A549 (cell line): ENCODE data around the gene KRIT1. TPM values are rescaled to one million over a fixed set of nuclear protein-coding genes. Genes with fewer than 3 reads are reported as not detected.
"Not testable (repeated sequence)": the region's sequence is repeated elsewhere in the genome, so short reads cannot be mapped to it uniquely, and the experiment has no call there.

Source experiments
- ATAC-seq, 2 experiments: fragments of 200-7000 bp in 1 of 2; fragments of >200 bp in 1 of 2; cut with Nextera tagmentation in 1 of 2; cut with Tn5 transposase in 1 of 2; 3 replicates each; pipeline versions ENCODE4 v1.8.0 to v1.9.1; 2018 to 2020; ENCODE audit warnings: mild to moderate bottlenecking in 1 of 2, moderate library complexity in 1 of 2
- CTCF ChIA-PET: fragments of 300-600 bp; sonication (Branson Sonifier 250); formaldehyde crosslinking; extraction: SDS; loops from one replicate; lab custom pipeline; 2021; ENCODE audit warnings: antibody characterized with exemption, inconsistent platforms; lab: Yijun Ruan, JAX
- POLR2A ChIA-PET: fragments of 350-600 bp; formaldehyde crosslinking; extraction: SDS; loops from one replicate; lab custom pipeline; 2021; ENCODE audit warnings: antibody characterized with exemption, inconsistent platforms; lab: Yijun Ruan, JAX
- DNase-seq, 2 experiments: peaks; one replicate each; pipeline versions ENCODE4 v3.0.0 to v3.0.0-alpha.2; 2011 to 2016; ENCODE audit warnings: low read depth in 1 of 2, low spot score in 1 of 2
- FAIRE-seq: peaks from 2 replicates; lab custom pipeline; 2011; peaks lifted over from hg19 to GRCh38; lab: Jason Lieb, UNC
- H3K27ac ChIP-seq, 2 experiments: fragments of >200 bp; sonication (Bioruptor Twin); formaldehyde crosslinking; 3 replicates each; pipeline ENCODE4 v1.5.1; 2016 to 2017
- H3K4me1 ChIP-seq: fragments of >200 bp; sonication (Bioruptor Twin); formaldehyde crosslinking; 3 replicates; pipeline ENCODE4 v1.6.1; 2016
- H3K4me2 ChIP-seq: fragments of >200 bp; sonication (Bioruptor Twin); formaldehyde crosslinking; 3 replicates; pipeline ENCODE4 v1.6.1; 2016
- H3K4me3 ChIP-seq: fragments of >200 bp; sonication (Bioruptor Twin); formaldehyde crosslinking; 3 replicates; pipeline ENCODE4 v1.5.1; 2016
- H3K9me3 ChIP-seq: fragments of >200 bp; sonication (Bioruptor Twin); formaldehyde crosslinking; 3 replicates; pipeline ENCODE4 v1.6.1; 2016
- BCL3 ChIP-seq: fragments of >200 bp; sonication (Bioruptor Twin); formaldehyde crosslinking; IDR thresholded peaks from 3 replicates; pipeline ENCODE4 v1.6.1; 2016
- CBX8 ChIP-seq: fragments of 200-600 bp; sonication (generic); IDR thresholded peaks from 2 replicates; pipeline ENCODE4 v1.6.1; 2016
- CEBPB ChIP-seq, 2 experiments: fragments of >200 bp in 1 of 2; sonication (Bioruptor Twin) in 1 of 2; formaldehyde crosslinking in 1 of 2; IDR thresholded peaks; 2 replicates each; pipeline ENCODE4 v1.6.1; 2012 to 2016
- CHD2 ChIP-seq: fragments of 150-350 bp; IDR thresholded peaks from 2 replicates; pipeline ENCODE4 v1.6.1; 2014; ENCODE audit warnings: low read length; ENCODE audit not compliant: partially characterized antibody
- FOSB ChIP-seq: fragments of 250-450 bp; sonication (Bioruptor Pico); IDR thresholded peaks from 2 replicates; pipeline ENCODE4 v1.5.0; 2020; ENCODE audit warnings: mild to moderate bottlenecking, moderate library complexity
- FOSL2 ChIP-seq, 2 experiments: fragments of 450-650 bp in 1 of 2; fragments of >200 bp in 1 of 2; sonication (Bioruptor Twin) in 1 of 2; formaldehyde crosslinking; IDR thresholded peaks; 2 replicates each; pipeline versions ENCODE4 v1.5.0 to v1.6.1; 2016 to 2020; ENCODE audit warnings: mild to moderate bottlenecking in 1 of 2, moderate library complexity in 1 of 2
- HES2 ChIP-seq: fragments of >200 bp; sonication (Bioruptor Twin); formaldehyde crosslinking; IDR thresholded peaks from 2 replicates; pipeline ENCODE4 v1.6.1; 2016
- HMGXB4 ChIP-seq: fragments of 250-450 bp; sonication (Bioruptor Pico); IDR thresholded peaks from 2 replicates; pipeline ENCODE4 v1.5.0; 2021; ENCODE audit warnings: mild to moderate bottlenecking, moderate library complexity, borderline replicate concordance
- HOXB13 ChIP-seq: fragments of 250-450 bp; sonication (Bioruptor Pico); IDR thresholded peaks from 2 replicates; pipeline ENCODE4 v1.5.0; 2020; ENCODE audit warnings: low read depth, mild to moderate bottlenecking, moderate library complexity
- JUN ChIP-seq, 2 experiments: fragments of >200 bp; sonication (Bioruptor Twin); formaldehyde crosslinking; IDR thresholded peaks; 2 replicates in 1 of 2; 3 replicates in 1 of 2; pipeline ENCODE4 v1.6.1; 2016 to 2017
- KDM1A ChIP-seq: fragments of 200-600 bp; sonication (generic); IDR thresholded peaks from 2 replicates; pipeline ENCODE4 v1.6.1; 2016; ENCODE audit warnings: low read depth, mild to moderate bottlenecking
- PBX3 ChIP-seq: IDR thresholded peaks from 2 replicates; pipeline ENCODE4 v1.6.1; 2012
- PHF8 ChIP-seq: fragments of 200-600 bp; sonication (generic); IDR thresholded peaks from 2 replicates; pipeline ENCODE4 v1.6.1; 2016; ENCODE audit warnings: low read depth, mild to moderate bottlenecking, antibody characterized with exemption, moderate library complexity, borderline replicate concordance
- POLR2AphosphoS2 ChIP-seq: conservative IDR thresholded peaks from 2 replicates; pipeline ENCODE4 v1.6.1; 2012; ENCODE audit warnings: low read length, improper control_type of control experiment, inconsistent platforms
- RARB ChIP-seq: fragments of 250-450 bp; sonication (Bioruptor Pico); IDR thresholded peaks from 2 replicates; pipeline ENCODE4 v1.8.0; 2021; ENCODE audit warnings: mild to moderate bottlenecking, moderate library complexity
- RFX5 ChIP-seq: fragments of 450-650 bp; IDR thresholded peaks from 2 replicates; pipeline ENCODE4 v1.7.1; 2014; ENCODE audit warnings: antibody characterized with exemption, mild to moderate bottlenecking, moderate library complexity
- RNF2 ChIP-seq: fragments of 200-600 bp; sonication (generic); IDR thresholded peaks from 2 replicates; pipeline ENCODE4 v1.6.1; 2016; ENCODE audit warnings: low read depth, mild to moderate bottlenecking, antibody characterized with exemption, moderate library complexity, borderline replicate concordance
- USF2 ChIP-seq: fragments of 450-650 bp; IDR thresholded peaks from 2 replicates; pipeline ENCODE4 v1.6.1; 2014; ENCODE audit warnings: antibody characterized with exemption
- ZC3H11A ChIP-seq: fragments of 450-650 bp; IDR thresholded peaks from 2 replicates; pipeline ENCODE4 v1.6.1; 2014; ENCODE audit warnings: antibody characterized with exemption, mild to moderate bottlenecking
- ZSCAN20 ChIP-seq: fragments of 250-450 bp; sonication (Bioruptor Pico); IDR thresholded peaks from 2 replicates; pipeline ENCODE4 v1.8.0; 2022; ENCODE audit warnings: mild to moderate bottlenecking, moderate library complexity
- WGBS: methylation state at CpG from one replicate; pipeline ENCODE4 v1.1.6; 2017; ENCODE audit errors: missing lambda C conversion rate; 5-methylcytosine and 5-hydroxymethylcytosine counted together
- polyA plus RNA-seq, 4 experiments: library from polyadenylated mRNA; depleted of rRNA in 3 of 4; stranded (reverse); fragments of >200 nt; fragmentation: RNase III in 1 of 4; extraction: RNeasy Plus Mini Kit Qiagen cat#74134 plus additional on column Dnase treatment in 1 of 4; gene quantifications; 2 replicates in 3 of 4; 3 replicates in 1 of 4; pipeline ENCODE4 v1.2.3, GENCODE V29; 2011 to 2017

Gene KRIT1
- polyA plus RNA-seq, 2 of the 4 experiments (the other 2 are of a cell fraction) = 30.8 to 60.6 TPM

- CTCF ChIA-PET = no interaction called here
- H3K4me2 ChIP-seq = no peak overlapping the region
- H3K27ac ChIP-seq = no peak overlapping the region
- FAIRE-seq (no peak), DNase-seq (no peak), ATAC-seq (no peak)
- peaks cover 56% of the 10 kb centered on the region for H3K9me3 ChIP-seq
- no peak for TF ChIP-seq ZSCAN20 (CRISPR knock-in tag)
- no peak for TF ChIP-seq HOXB13 (CRISPR knock-in tag)
- TF ChIP-seq RNF2 = no peak
- no peak for TF ChIP-seq PBX3
- no peak for TF ChIP-seq JUN (IDR thresholded peaks at IDR 0.05)
- no peak for TF ChIP-seq USF2
- TF ChIP-seq PHF8 = no peak
- TF ChIP-seq RFX5 = no peak
- TF ChIP-seq FOSB (CRISPR knock-in tag) = no peak
- TF ChIP-seq RARB (CRISPR knock-in tag) = no peak
- TF ChIP-seq HES2 = no peak
- TF ChIP-seq CEBPB (IDR thresholded peaks at IDR 0.05) = no peak
- TF ChIP-seq CBX8 = no peak
- 98% methylated on average over 3 of the region's 3 CpGs for WGBS
- POLR2A ChIA-PET = no interaction called here
- H3K4me1 ChIP-seq = no peaks in the 10 kb centered on the region
- H3K4me3 ChIP-seq = no peak overlapping the region
Measured at GRCh38 chr7:92192326-92192725, 53.4 kb downstream of the KRIT1 start.

GRCh38 chr7:92189246-92189645 lies 56.5 kb downstream of the KRIT1 start:
- H3K4me2 ChIP-seq, ATAC-seq, H3K27ac ChIP-seq, H3K4me3 ChIP-seq, H3K4me1 ChIP-seq, DNase-seq, POLR2A ChIA-PET, FAIRE-seq: not testable (repeated sequence)
- 91% methylated on average over 8 of the region's 15 CpGs for WGBS
- H3K9me3 ChIP-seq = peaks cover 51% of the 10 kb centered on the region
- CTCF ChIA-PET = interaction anchor here (2.0 kb wide), 1 partner anchor 10 kb away, joined by 6 read pairs; the partner anchor contains the start of gene LRRD1

GRCh38 chr7:92184294-92184693 lies 61.4 kb downstream of the KRIT1 start:
- H3K4me3 ChIP-seq, DNase-seq, H3K4me1 ChIP-seq, CTCF ChIA-PET, POLR2A ChIA-PET, H3K4me2 ChIP-seq, H3K27ac ChIP-seq, ATAC-seq, FAIRE-seq: not testable (repeated sequence)
- peaks cover 27% of the 10 kb centered on the region for H3K9me3 ChIP-seq
- 0% methylated on average over 1 of the region's 1 CpG for WGBS

GRCh38 chr7:92178928-92179924 lies 66.5 kb downstream of the KRIT1 start, which contains the start of gene LRRD1:
Gene LRRD1, minus strand, starts transcription at chr7:92179142. Its CDS starts 13,940 bp downstream, at chr7:92165202.
- CTCF ChIA-PET = interaction anchor here (0.8 to 1.7 kb wide), 18 partner anchors 8 to 299 kb away, joined by 3 to 6 read pairs (median 4); partner anchors contain the start of genes CYP51A1 and GATAD1
- peak within 1 kb of the TSS; percentile 57 to 79 for H3K27ac ChIP-seq
- DNase-seq (peak; percentile 65 to 90), ATAC-seq (peak; percentile 99), FAIRE-seq (no peak)
- no peaks in the 10 kb centered on the region for H3K4me1 ChIP-seq
- H3K9me3 ChIP-seq = peaks cover 18% of the 10 kb centered on the region; the same call in 1 of the 3 replicates
- WGBS = 44% methylated on average over 34 of the region's 60 CpGs
- H3K4me3 ChIP-seq = peak within 1 kb of the TSS; percentile 40
- H3K4me2 ChIP-seq = peak within 1 kb of the TSS; percentile 71
- POLR2A ChIA-PET = no interaction called here
- TF ChIP-seq USF2 = no peak
- no peak for TF ChIP-seq FOSL2 (IDR thresholded peaks at IDR 0.05)
- TF ChIP-seq FOSL2 (CRISPR knock-in tag; IDR thresholded peaks at IDR 0.05) = no peak
- TF ChIP-seq ZC3H11A = no peak
- no peak for TF ChIP-seq POLR2AphosphoS2
- TF ChIP-seq BCL3 = no peak
- TF ChIP-seq HMGXB4 = no peak
- no peak for TF ChIP-seq CHD2
- no peak for TF ChIP-seq KDM1A
- TF ChIP-seq HES2 = no peak
